Activated CD8-positive, alpha-beta memory T cell treated with anti-CD3 and anti-CD28 coated beads for 48 hours (primary cell): Measurements from ENCODE around the gene RGS10.

ENCODE experiments used
- DNase-seq, 3 experiments: peaks; one replicate each; pipeline ENCODE4 v3.0.0-alpha.2; 2020; ENCODE audit warnings: low read depth in 2 of 3, low spot score in 2 of 3

The RGS10 gene

GRCh38 chr10:119498889-119499676 is 43.4 kb downstream of the RGS10 start:
- DNase-seq, result no peak

GRCh38 chr10:119497243-119497642 is 45.3 kb downstream of the RGS10 start:
- DNase-seq, result no peak

- peak in 2 of 3 experiments; percentile 49 to 61 for DNase-seq
Measured at GRCh38 chr10:119496273-119496672, 46.2 kb downstream of the RGS10 start.

GRCh38 chr10:119495545-119495944 is 47.0 kb downstream of the RGS10 start:
- no peak for DNase-seq

- no peak for DNase-seq
Measured at GRCh38 chr10:119495021-119495505, 47.5 kb downstream of the RGS10 start.

GRCh38 chr10:119494236-119495020 is 48.1 kb downstream of the RGS10 start:
- no peak for DNase-seq

- no peak for DNase-seq
Measured at GRCh38 chr10:119493155-119493554, 49.4 kb downstream of the RGS10 start.

- no peak for DNase-seq
Measured at GRCh38 chr10:119491966-119492757, 50.4 kb downstream of the RGS10 start.

- no peak for DNase-seq
Measured at GRCh38 chr10:119489991-119490326, 52.6 kb downstream of the RGS10 start.

- DNase-seq, result no peak
Measured at GRCh38 chr10:119488675-119489074, 53.8 kb downstream of the RGS10 start.

GRCh38 chr10:119483839-119484238 is 58.7 kb downstream of the RGS10 start:
- no peak for DNase-seq

GRCh38 chr10:119483001-119483400 is 59.5 kb downstream of the RGS10 start:
- DNase-seq, result no peak

GRCh38 chr10:119481781-119482426 is 60.6 kb downstream of the RGS10 start:
- no peak for DNase-seq

- DNase-seq, result no peak
Measured at GRCh38 chr10:119480667-119481066, 61.9 kb downstream of the RGS10 start.

- no peak for DNase-seq
Measured at GRCh38 chr10:119479532-119479931, 63.0 kb downstream of the RGS10 start.

GRCh38 chr10:119478811-119479341 is 63.6 kb downstream of the RGS10 start:
- DNase-seq, result no peak

- no peak for DNase-seq
Measured at GRCh38 chr10:119478111-119478802, 64.3 kb downstream of the RGS10 start.

GRCh38 chr10:119477444-119477843 is 65.1 kb downstream of the RGS10 start:
- DNase-seq, result no peak

GRCh38 chr10:119474606-119475005 is 67.9 kb downstream of the RGS10 start:
- DNase-seq, result no peak

- no peak for DNase-seq
Measured at GRCh38 chr10:119473771-119474170, 68.7 kb downstream of the RGS10 start.
